Measurements from ENCODE around the gene ARHGAP36. TPM values are rescaled to one million over a fixed set of nuclear protein-coding genes. Genes with fewer than 3 reads are reported as not detected.

Gene ARHGAP36
- total RNA-seq, 1 donor = not detected

- no peak overlapping the region for H2AFZ ChIP-seq (ENCODE audit: low read length)
- no peak overlapping the region for H3K4me3 ChIP-seq (ENCODE audit: insufficient read depth, low read length)
- H3K4me2 ChIP-seq (ENCODE audit: insufficient read depth, low read length) = no peak overlapping the region
- no peaks in the 10 kb centered on the region for H3K9me3 ChIP-seq (ENCODE audit: low read depth, low read length)
- H3K27me3 ChIP-seq (ENCODE audit: insufficient read depth, low read length) = no peaks in the 10 kb centered on the region
- DNase-seq (ENCODE audit: insufficient read length, low spot score, missing footprints) = no peak
- no peaks in the 10 kb centered on the region for H3K79me2 ChIP-seq (ENCODE audit: insufficient read depth, low read length)
- no peaks in the 10 kb centered on the region for H3K36me3 ChIP-seq (ENCODE audit: insufficient read depth, low read length)
- H4K20me1 ChIP-seq (ENCODE audit: insufficient read depth, low read length) = no peaks in the 10 kb centered on the region
- no peak overlapping the region for H3K27ac ChIP-seq (ENCODE audit: low read depth, low read length)
- no peak for TF ChIP-seq CTCF (IDR thresholded peaks at IDR 0.05; ENCODE audit: extremely low read depth, low read depth, low read length)
- H3K4me1 ChIP-seq (ENCODE audit: insufficient read depth, low read length) = no peaks in the 10 kb centered on the region
Measured at GRCh38 chrX:131034063-131034462, 24.1 kb upstream of the ARHGAP36 start.

GRCh38 chrX:131040781-131041180, 17.4 kb upstream of the ARHGAP36 start:
- Histone ChIP-seq H4K20me1 (ENCODE audit: insufficient read depth, low read length) (no peaks in the 10 kb centered on the region), H3K36me3 (ENCODE audit: insufficient read depth, low read length) (no peaks in the 10 kb centered on the region), H3K27ac (ENCODE audit: low read depth, low read length) (no peak overlapping the region), H3K4me1 (ENCODE audit: insufficient read depth, low read length) (no peaks in the 10 kb centered on the region), H3K4me3 (ENCODE audit: insufficient read depth, low read length) (no peak overlapping the region), H3K79me2 (ENCODE audit: insufficient read depth, low read length) (no peaks in the 10 kb centered on the region), H3K9me3 (ENCODE audit: low read depth, low read length) (no peaks in the 10 kb centered on the region), H3K27me3 (ENCODE audit: insufficient read depth, low read length) (peaks cover 8% of the 10 kb centered on the region), H3K4me2 (ENCODE audit: insufficient read depth, low read length) (no peak overlapping the region), H2AFZ (ENCODE audit: low read length) (no peak overlapping the region)
- TF ChIP-seq CTCF (IDR thresholded peaks at IDR 0.05; ENCODE audit: extremely low read depth, low read depth, low read length) = no peak
- no peak for DNase-seq (ENCODE audit: insufficient read length, low spot score, missing footprints)

- no peak for TF ChIP-seq CTCF (IDR thresholded peaks at IDR 0.05; ENCODE audit: extremely low read depth, low read depth, low read length)
- DNase-seq (ENCODE audit: insufficient read length, low spot score, missing footprints) = no peak
- peaks cover 10% of the 10 kb centered on the region for H3K27me3 ChIP-seq (ENCODE audit: insufficient read depth, low read length)
- no peak overlapping the region for H3K4me2 ChIP-seq (ENCODE audit: insufficient read depth, low read length)
- H3K9me3 ChIP-seq (ENCODE audit: low read depth, low read length) = no peaks in the 10 kb centered on the region
- H3K79me2 ChIP-seq (ENCODE audit: insufficient read depth, low read length) = no peaks in the 10 kb centered on the region
- no peaks in the 10 kb centered on the region for H3K36me3 ChIP-seq (ENCODE audit: insufficient read depth, low read length)
- H2AFZ ChIP-seq (ENCODE audit: low read length) = no peak overlapping the region
- no peaks in the 10 kb centered on the region for H4K20me1 ChIP-seq (ENCODE audit: insufficient read depth, low read length)
- H3K27ac ChIP-seq (ENCODE audit: low read depth, low read length) = no peak overlapping the region
- H3K4me3 ChIP-seq (ENCODE audit: insufficient read depth, low read length) = no peak overlapping the region
- no peaks in the 10 kb centered on the region for H3K4me1 ChIP-seq (ENCODE audit: insufficient read depth, low read length)
Measured at GRCh38 chrX:131041667-131042066, 16.5 kb upstream of the ARHGAP36 start.

GRCh38 chrX:131045726-131046125, 12.4 kb upstream of the ARHGAP36 start:
- no peaks in the 10 kb centered on the region for H3K79me2 ChIP-seq (ENCODE audit: insufficient read depth, low read length)
- H3K4me2 ChIP-seq (ENCODE audit: insufficient read depth, low read length) = no peak overlapping the region
- DNase-seq (ENCODE audit: insufficient read length, low spot score, missing footprints) = no peak

More at GRCh38 chrX:131045726-131046125, 12.4 kb upstream of the ARHGAP36 start:
- peaks cover 12% of the 10 kb centered on the region for H3K27me3 ChIP-seq (ENCODE audit: insufficient read depth, low read length)
- H3K9me3 ChIP-seq (ENCODE audit: low read depth, low read length) = no peaks in the 10 kb centered on the region
- no peak overlapping the region for H3K27ac ChIP-seq (ENCODE audit: low read depth, low read length)
- H3K4me1 ChIP-seq (ENCODE audit: insufficient read depth, low read length) = no peaks in the 10 kb centered on the region
- H3K4me3 ChIP-seq (ENCODE audit: insufficient read depth, low read length) = no peak overlapping the region
- H2AFZ ChIP-seq (ENCODE audit: low read length) = no peak overlapping the region
- no peaks in the 10 kb centered on the region for H4K20me1 ChIP-seq (ENCODE audit: insufficient read depth, low read length)
- no peak for TF ChIP-seq CTCF (IDR thresholded peaks at IDR 0.05; ENCODE audit: extremely low read depth, low read depth, low read length)
- no peaks in the 10 kb centered on the region for H3K36me3 ChIP-seq (ENCODE audit: insufficient read depth, low read length)

Measured in osteoblast (primary cell).